Raji (cell line): ENCODE results near the gene CCDC83.

Experiments used
- POLR2A ChIP-seq: IDR thresholded peaks from 2 replicates; pipeline ENCODE4 v1.6.1; 2011; ENCODE audit warnings: low read depth, low read length, control low read depth; ENCODE audit not compliant: insufficient read depth

The CCDC83 gene

GRCh38 chr11:85826116-85826855, 28.9 kb upstream of the CCDC83 start:
- no peak for TF ChIP-seq POLR2A

GRCh38 chr11:85827748-85828639, 27.2 kb upstream of the CCDC83 start:
- no peak for TF ChIP-seq POLR2A

- TF ChIP-seq POLR2A: no peak
Observed at GRCh38 chr11:85828640-85828978, 26.6 kb upstream of the CCDC83 start.

GRCh38 chr11:85829172-85829571, 26.0 kb upstream of the CCDC83 start:
- TF ChIP-seq POLR2A: no peak

DNA sequence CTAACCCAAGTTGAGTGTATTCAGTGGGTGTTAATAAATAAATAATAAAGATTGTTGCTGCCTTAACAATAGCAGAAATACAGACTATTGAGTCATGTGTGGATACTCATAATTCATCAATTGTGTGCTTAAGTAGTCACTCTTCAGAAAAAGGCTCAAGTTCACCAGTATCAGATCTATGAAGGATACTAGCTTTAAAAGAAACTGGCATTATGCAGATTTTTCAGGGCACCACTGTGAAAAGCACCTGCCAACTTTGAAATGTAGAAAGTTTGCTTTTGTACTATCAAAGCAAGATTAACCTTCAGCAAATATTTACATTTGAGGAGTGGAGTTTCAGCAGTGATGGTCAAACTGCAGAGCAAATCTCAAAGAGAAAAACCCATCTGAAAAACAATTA, 24.1 kb upstream of the CCDC83 start:
- TF ChIP-seq POLR2A: no peak

DNA sequence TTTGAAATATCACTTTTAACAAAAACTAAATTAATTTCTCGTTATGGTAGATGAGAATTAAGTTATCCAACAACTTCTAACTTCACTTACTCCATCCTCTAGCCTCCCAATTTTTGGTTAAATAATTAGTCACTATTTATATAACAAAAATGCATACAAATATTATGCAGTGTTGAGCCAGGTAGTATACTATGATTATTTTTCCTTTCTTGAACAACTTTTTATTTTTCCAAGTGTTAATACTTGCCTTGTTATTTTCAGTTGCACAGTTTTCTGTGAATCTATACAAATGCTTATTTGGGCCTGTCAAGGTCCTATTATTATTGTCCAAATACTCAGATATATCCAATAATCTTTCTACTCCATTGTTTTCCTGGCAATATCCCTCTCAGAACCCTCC, 19.9 kb upstream of the CCDC83 start:
- no peak for TF ChIP-seq POLR2A

GRCh38 chr11:85835729-85836128, 19.5 kb upstream of the CCDC83 start:
- no peak for TF ChIP-seq POLR2A

DNA sequence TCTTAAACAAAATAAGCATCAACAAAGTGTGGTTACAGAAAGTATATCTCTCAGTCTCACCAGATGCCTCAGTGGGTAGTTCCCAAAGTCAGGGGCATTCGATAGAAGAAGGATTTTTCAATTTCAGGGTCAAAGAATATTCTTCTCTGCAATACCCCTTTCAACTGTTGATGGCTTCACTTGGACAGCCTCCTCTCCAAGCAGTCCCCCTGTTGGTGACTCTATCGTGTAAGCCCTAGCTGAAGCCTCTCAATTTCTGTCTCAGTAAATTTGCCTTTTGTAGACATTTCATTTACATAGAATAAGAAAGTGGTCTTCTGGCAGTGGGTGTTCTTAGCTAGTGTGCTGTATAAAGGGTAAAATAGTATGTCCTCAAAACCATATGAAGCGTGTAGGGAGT, 11.3 kb upstream of the CCDC83 start:
- no peak for TF ChIP-seq POLR2A

DNA sequence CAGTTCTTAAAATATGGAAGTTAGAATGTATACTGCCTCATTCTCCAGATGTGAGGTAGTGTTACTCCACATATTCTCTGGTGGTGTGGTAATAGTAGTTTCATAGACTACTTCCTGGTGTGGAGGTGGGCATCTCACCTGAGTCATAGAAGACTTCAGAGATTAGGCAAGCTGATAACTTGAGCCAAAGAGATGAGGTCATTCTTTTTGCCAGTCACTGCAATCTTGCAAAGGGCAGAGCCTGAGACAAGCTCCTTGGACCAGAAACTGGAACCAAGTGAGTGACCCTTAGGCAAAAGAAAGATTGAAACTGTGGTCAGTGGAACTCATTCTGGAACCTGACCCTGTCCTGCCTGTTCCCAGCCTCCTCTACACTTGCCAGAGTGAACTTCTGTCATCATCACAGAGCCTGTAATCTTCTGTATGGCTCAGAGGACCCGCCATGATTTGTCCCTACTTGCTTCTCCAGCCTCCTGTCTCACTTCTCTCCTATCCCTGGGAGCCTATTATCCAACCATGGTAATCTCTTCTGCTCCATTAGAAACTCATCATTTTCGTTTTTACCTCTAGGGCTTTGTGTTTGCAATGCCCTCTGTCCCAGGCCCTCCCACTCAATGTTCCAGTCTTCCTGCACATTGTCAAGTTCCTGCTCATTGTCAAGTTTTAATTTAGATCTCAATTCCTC, 10.6 kb upstream of the CCDC83 start:
- TF ChIP-seq POLR2A: no peak

GRCh38 chr11:85845124-85845631, 10.0 kb upstream of the CCDC83 start:
- no peak for TF ChIP-seq POLR2A

GRCh38 chr11:85847436-85847835, 7.7 kb upstream of the CCDC83 start:
- no peak for TF ChIP-seq POLR2A

DNA sequence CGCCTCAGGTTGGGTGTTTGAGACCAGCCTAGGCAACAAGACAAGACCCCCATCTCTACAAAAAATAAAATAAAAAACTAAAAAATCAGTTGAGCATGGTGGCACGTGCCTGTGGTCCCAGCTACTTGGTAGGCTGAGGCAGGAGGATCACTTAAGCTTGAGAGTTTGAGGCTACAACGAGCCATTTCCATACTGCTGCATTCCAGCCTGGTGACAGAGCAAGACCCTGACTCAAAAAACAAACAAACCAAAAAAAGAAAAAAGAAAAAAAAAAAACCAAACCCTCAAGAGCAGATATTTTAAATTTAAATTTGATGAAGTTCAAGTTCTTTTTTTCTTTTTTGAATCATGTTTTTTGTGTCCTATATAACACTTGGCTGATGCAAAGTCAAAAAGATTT, 7.2 kb upstream of the CCDC83 start:
- TF ChIP-seq POLR2A: no peak

GRCh38 chr11:85848556-85848955, 6.6 kb upstream of the CCDC83 start:
- TF ChIP-seq POLR2A: no peak

- no peak for TF ChIP-seq POLR2A
Observed at GRCh38 chr11:85854212-85854556, 999 bp upstream of the CCDC83 start.

GRCh38 chr11:85854557-85855340, 434 bp upstream of the CCDC83 start:
- TF ChIP-seq POLR2A: peak; percentile 54
